GM18511 (cell line): ENCODE results near the gene MNS1.
"Not testable (repeated sequence)": the region's sequence is repeated elsewhere in the genome, so short reads cannot be mapped to it uniquely, and the experiment has no call there.

Experiments used
- ATAC-seq: cut with Tn5 transposase; IDR thresholded peaks from one replicate; pipeline ENCODE4 v1.9.1; 2021; ENCODE audit warnings: mild to moderate bottlenecking, moderate library complexity; ENCODE audit not compliant: unreplicated experiment

Gene MNS1

GRCh38 chr15:56464893-56465520 lies at the start of gene MNS1:
TSS of gene MNS1 (minus strand) at chr15:56465137. CDS start at chr15:56464972, 165 bp downstream.
- ATAC-seq = peak; percentile 99

- peak; percentile 85 for ATAC-seq
Observed at GRCh38 chr15:56496635-56497034, 31.7 kb upstream of the MNS1 start.

- ATAC-seq = no peak
Observed at GRCh38 chr15:56495533-56495932, 30.6 kb upstream of the MNS1 start.

GRCh38 chr15:56495053-56495452 lies 30.1 kb upstream of the MNS1 start:
- ATAC-seq = no peak

GRCh38 chr15:56492791-56493555 lies 28.0 kb upstream of the MNS1 start:
- no peak for ATAC-seq

GRCh38 chr15:56492236-56492635 lies 27.3 kb upstream of the MNS1 start:
- no peak for ATAC-seq

- ATAC-seq = no peak
Observed at GRCh38 chr15:56491110-56491722, 26.3 kb upstream of the MNS1 start.

GRCh38 chr15:56490461-56490860 lies 25.5 kb upstream of the MNS1 start:
- no peak for ATAC-seq

- not testable (repeated sequence) for ATAC-seq
Observed at GRCh38 chr15:56486206-56486605, 21.3 kb upstream of the MNS1 start.

GRCh38 chr15:56485426-56485825 lies 20.5 kb upstream of the MNS1 start:
- ATAC-seq = not testable (repeated sequence)

GRCh38 chr15:56484287-56484686 lies 19.4 kb upstream of the MNS1 start:
- no peak for ATAC-seq

GRCh38 chr15:56475351-56475750 lies 10.4 kb upstream of the MNS1 start:
- ATAC-seq = no peak

GRCh38 chr15:56473017-56473416 lies 8.1 kb upstream of the MNS1 start:
- no peak for ATAC-seq

- ATAC-seq = no peak
Observed at GRCh38 chr15:56472278-56472677, 7.3 kb upstream of the MNS1 start.

- no peak for ATAC-seq
Observed at GRCh38 chr15:56471440-56472069, 6.6 kb upstream of the MNS1 start.

GRCh38 chr15:56469483-56469882 lies 4.5 kb upstream of the MNS1 start:
- no peak for ATAC-seq

- ATAC-seq = peak; percentile 48
Observed at GRCh38 chr15:56468401-56468800, 3.5 kb upstream of the MNS1 start.

- ATAC-seq = no peak
Observed at GRCh38 chr15:56467616-56468015, 2.7 kb upstream of the MNS1 start.

- no peak for ATAC-seq
Observed at GRCh38 chr15:56460947-56461346, 4.0 kb downstream of the MNS1 start.

- ATAC-seq = no peak
Observed at GRCh38 chr15:56460071-56460470, 4.9 kb downstream of the MNS1 start.

- no peak for ATAC-seq
Observed at GRCh38 chr15:56459096-56459495, 5.8 kb downstream of the MNS1 start.

- no peak for ATAC-seq
Observed at GRCh38 chr15:56456229-56456628, 8.7 kb downstream of the MNS1 start.
